ENCODE measurements around the gene POLR2I.
"Not testable (repeated sequence)": the region's sequence is repeated elsewhere in the genome, so short reads cannot be mapped to it uniquely, and the experiment has no call there.

The POLR2I gene

GRCh38 chr19:36136964-36137686, 22.4 kb upstream of the POLR2I start:
- DNase-seq (ENCODE audit: insufficient read length, low spot score) (peak; percentile 68), FAIRE-seq (no peak)

- DNase-seq (ENCODE audit: insufficient read length, low spot score); FAIRE-seq: not testable (repeated sequence)
Observed at GRCh38 chr19:36134867-36135266, 20.2 kb upstream of the POLR2I start.

GRCh38 chr19:36131221-36131620, 16.5 kb upstream of the POLR2I start:
- not testable (repeated sequence) for DNase-seq (ENCODE audit: insufficient read length, low spot score)

GRCh38 chr19:36128392-36128736, 13.7 kb upstream of the POLR2I start:
- DNase-seq (ENCODE audit: insufficient read length, low spot score) (no peak), FAIRE-seq (no peak)

More at GRCh38 chr19:36131221-36131620, 16.5 kb upstream of the POLR2I start:
- not testable (repeated sequence) for FAIRE-seq

- no peak for DNase-seq (ENCODE audit: insufficient read length, low spot score)
- no peak for FAIRE-seq
Observed at GRCh38 chr19:36125557-36125956, 10.9 kb upstream of the POLR2I start.

- FAIRE-seq, result no peak
Observed at GRCh38 chr19:36121486-36122124, 6.9 kb upstream of the POLR2I start.

GRCh38 chr19:36120984-36121358, 6.3 kb upstream of the POLR2I start:
- FAIRE-seq (no peak), DNase-seq (ENCODE audit: insufficient read length, low spot score) (no peak)

More at GRCh38 chr19:36121486-36122124, 6.9 kb upstream of the POLR2I start:
- no peak for DNase-seq (ENCODE audit: insufficient read length, low spot score)

GRCh38 chr19:36120092-36120983, 5.7 kb upstream of the POLR2I start:
- DNase-seq (ENCODE audit: insufficient read length, low spot score) (no peak), FAIRE-seq (no peak)

GRCh38 chr19:36116344-36116637, 1.6 kb upstream of the POLR2I start:
- FAIRE-seq (no peak), DNase-seq (ENCODE audit: insufficient read length, low spot score) (no peak)

- FAIRE-seq (no peak), DNase-seq (ENCODE audit: insufficient read length, low spot score) (peak; percentile 67)
Observed at GRCh38 chr19:36115453-36116343, 1.0 kb upstream of the POLR2I start, which contains the start of gene TBCB. TSS of gene TBCB (plus strand) at chr19:36115468. CDS start at chr19:36115561, 93 bp downstream.

GRCh38 chr19:36113894-36114720, 568 bp downstream of the POLR2I start:
- peak; percentile 31 for FAIRE-seq
- DNase-seq (ENCODE audit: insufficient read length, low spot score), result peak; percentile 33

GRCh38 chr19:36113425-36113824, 1.2 kb downstream of the POLR2I start:
- DNase-seq (ENCODE audit: insufficient read length, low spot score) (no peak), FAIRE-seq (no peak)

- no peak for DNase-seq (ENCODE audit: insufficient read length, low spot score)
- FAIRE-seq, result no peak
Observed at GRCh38 chr19:36112678-36113077, 2.0 kb downstream of the POLR2I start.

- FAIRE-seq (no peak), DNase-seq (ENCODE audit: insufficient read length, low spot score) (no peak)
Observed at GRCh38 chr19:36111200-36111539, 3.5 kb downstream of the POLR2I start.

- DNase-seq (ENCODE audit: insufficient read length, low spot score) (no peak), FAIRE-seq (no peak)
Observed at GRCh38 chr19:36110487-36111199, 4.0 kb downstream of the POLR2I start, which contains the start of gene OVOL3. TSS of gene OVOL3 (plus strand) at chr19:36111143. CDS start at chr19:36111203, 60 bp downstream.

GRCh38 chr19:36108684-36109083, 6.0 kb downstream of the POLR2I start:
- FAIRE-seq, result no peak
- DNase-seq (ENCODE audit: insufficient read length, low spot score), result no peak

- FAIRE-seq, result no peak
- DNase-seq (ENCODE audit: insufficient read length, low spot score), result no peak
Observed at GRCh38 chr19:36106991-36107390, 7.7 kb downstream of the POLR2I start.

- FAIRE-seq, result no peak
Observed at GRCh38 chr19:36106441-36106840, 8.2 kb downstream of the POLR2I start.

More at GRCh38 chr19:36106441-36106840, 8.2 kb downstream of the POLR2I start:
- DNase-seq (ENCODE audit: insufficient read length, low spot score), result no peak
